ENCODE measurements around the gene ERG. TPM values are rescaled to one million over a fixed set of nuclear protein-coding genes. Genes with fewer than 3 reads are reported as not detected.

ERG gene
- total and polyA plus RNA-seq, 2 of the 13 experiments (the other 11 are each of a cell fraction or from before 2014, with no cell fraction given): not detected

DNA sequence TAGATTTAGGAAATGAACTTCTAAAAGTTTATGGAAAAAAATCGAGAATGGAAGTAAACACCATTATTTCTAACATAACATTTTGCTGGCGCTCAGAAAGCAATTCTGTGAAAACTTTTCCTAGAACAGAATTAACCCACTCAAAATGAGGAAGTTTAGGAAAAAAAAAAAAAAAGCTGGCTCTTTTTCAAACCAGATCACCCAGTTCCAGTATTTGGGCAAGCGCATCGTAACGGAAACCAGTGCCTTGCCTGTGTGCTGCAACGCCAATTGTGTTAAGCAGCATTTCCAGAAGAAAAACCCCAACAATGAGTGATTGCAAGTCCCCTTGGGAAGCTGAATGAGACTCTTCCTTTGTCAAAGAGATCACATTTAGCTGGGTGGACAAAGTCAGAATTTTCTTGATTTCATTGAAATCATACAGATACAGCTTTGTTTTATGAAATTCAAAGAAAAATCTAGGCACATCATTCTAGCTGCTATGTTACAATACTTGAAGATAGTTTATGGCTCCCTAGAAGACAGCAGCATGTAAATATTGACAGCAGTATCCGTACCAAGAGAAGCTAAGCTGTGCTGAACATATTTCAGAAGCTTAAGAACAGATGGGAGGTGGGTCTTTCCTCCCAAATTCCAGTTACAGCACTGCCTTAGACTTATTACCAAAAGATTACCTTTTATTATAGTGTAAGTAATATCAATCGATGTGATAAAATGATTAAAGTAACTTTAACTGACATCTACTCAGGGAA lies 113.4 kb downstream of the ERG start (continued):
- TF ChIP-seq, protein P1, sequence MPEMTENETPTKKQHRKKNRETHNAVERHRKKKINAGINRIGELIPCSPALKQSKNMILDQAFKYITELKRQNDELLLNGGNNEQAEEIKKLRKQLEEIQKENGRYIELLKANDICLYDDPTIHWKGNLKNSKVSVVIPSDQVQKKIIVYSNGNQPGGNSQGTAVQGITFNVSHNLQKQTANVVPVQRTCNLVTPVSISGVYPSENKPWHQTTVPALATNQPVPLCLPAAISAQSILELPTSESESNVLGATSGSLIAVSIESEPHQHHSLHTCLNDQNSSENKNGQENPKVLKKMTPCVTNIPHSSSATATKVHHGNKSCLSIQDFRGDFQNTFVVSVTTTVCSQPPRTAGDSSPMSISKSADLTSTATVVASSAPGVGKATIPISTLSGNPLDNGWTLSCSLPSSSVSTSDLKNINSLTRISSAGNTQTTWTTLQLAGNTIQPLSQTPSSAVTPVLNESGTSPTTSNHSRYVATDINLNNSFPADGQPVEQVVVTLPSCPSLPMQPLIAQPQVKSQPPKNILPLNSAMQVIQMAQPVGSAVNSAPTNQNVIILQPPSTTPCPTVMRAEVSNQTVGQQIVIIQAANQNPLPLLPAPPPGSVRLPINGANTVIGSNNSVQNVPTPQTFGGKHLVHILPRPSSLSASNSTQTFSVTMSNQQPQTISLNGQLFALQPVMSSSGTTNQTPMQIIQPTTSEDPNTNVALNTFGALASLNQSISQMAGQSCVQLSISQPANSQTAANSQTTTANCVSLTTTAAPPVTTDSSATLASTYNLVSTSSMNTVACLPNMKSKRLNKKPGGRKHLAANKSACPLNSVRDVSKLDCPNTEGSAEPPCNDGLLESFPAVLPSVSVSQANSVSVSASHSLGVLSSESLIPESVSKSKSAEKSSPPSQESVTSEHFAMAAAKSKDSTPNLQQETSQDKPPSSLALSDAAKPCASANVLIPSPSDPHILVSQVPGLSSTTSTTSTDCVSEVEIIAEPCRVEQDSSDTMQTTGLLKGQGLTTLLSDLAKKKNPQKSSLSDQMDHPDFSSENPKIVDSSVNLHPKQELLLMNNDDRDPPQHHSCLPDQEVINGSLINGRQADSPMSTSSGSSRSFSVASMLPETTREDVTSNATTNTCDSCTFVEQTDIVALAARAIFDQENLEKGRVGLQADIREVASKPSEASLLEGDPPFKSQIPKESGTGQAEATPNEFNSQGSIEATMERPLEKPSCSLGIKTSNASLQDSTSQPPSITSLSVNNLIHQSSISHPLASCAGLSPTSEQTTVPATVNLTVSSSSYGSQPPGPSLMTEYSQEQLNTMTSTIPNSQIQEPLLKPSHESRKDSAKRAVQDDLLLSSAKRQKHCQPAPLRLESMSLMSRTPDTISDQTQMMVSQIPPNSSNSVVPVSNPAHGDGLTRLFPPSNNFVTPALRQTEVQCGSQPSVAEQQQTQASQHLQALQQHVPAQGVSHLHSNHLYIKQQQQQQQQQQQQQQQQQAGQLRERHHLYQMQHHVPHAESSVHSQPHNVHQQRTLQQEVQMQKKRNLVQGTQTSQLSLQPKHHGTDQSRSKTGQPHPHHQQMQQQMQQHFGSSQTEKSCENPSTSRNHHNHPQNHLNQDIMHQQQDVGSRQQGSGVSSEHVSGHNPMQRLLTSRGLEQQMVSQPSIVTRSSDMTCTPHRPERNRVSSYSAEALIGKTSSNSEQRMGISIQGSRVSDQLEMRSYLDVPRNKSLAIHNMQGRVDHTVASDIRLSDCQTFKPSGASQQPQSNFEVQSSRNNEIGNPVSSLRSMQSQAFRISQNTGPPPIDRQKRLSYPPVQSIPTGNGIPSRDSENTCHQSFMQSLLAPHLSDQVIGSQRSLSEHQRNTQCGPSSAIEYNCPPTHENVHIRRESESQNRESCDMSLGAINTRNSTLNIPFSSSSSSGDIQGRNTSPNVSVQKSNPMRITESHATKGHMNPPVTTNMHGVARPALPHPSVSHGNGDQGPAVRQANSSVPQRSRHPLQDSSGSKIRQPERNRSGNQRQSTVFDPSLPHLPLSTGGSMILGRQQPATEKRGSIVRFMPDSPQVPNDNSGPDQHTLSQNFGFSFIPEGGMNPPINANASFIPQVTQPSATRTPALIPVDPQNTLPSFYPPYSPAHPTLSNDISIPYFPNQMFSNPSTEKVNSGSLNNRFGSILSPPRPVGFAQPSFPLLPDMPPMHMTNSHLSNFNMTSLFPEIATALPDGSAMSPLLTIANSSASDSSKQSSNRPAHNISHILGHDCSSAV (CRISPR knock-in tag; IDR thresholded peaks at IDR 0.05; ENCODE audit: borderline replicate concordance): no peak
- TF ChIP-seq SKI (IDR thresholded peaks at IDR 0.05; ENCODE audit: partially characterized antibody) (no peak), RARA (CRISPR knock-in tag; IDR thresholded peaks at IDR 0.05) (no peak), SMYD3 (CRISPR knock-in tag; IDR thresholded peaks at IDR 0.05) (no peak), MYC (CRISPR knock-in tag; IDR thresholded peaks at IDR 0.05; ENCODE audit: borderline replicate concordance) (no peak), YEATS2 (CRISPR knock-in tag; IDR thresholded peaks at IDR 0.05; ENCODE audit: borderline replicate concordance) (no peak)

Data from HepG2 (cell line).